LNCAP (cell line): ENCODE data around the gene S100PBP.
A peak's percentile ranks its signal among the peaks of the same experiment; 100 is the strongest.

ENCODE experiments used
- TF ChIP-seq, protein P1 (sequence below): fragments of 450-650 bp; IDR thresholded peaks from 2 replicates; pipeline ENCODE4 v1.5.1; 2017; ENCODE audit warnings: mild to moderate bottlenecking

The S100PBP gene

DNA sequence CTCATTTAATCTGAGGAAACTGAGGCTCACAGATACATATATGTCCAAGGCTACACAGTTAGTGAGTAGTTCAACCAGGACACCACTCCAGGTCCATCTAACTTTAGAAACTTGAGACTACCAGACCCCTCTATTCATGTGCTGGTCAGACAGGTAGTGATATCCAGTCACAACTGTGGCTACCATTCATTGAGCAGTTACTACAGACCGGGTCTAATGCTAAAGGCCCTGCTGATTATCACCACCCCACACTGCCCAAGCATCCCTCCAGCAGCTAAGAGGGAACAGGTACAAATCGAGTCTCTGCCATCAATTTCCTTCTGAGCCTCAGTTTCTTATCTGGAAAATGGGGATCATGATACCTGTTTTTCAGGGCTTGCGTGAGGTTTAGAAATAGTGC, 74.2 kb downstream of the S100PBP start:
- TF ChIP-seq, protein P1, sequence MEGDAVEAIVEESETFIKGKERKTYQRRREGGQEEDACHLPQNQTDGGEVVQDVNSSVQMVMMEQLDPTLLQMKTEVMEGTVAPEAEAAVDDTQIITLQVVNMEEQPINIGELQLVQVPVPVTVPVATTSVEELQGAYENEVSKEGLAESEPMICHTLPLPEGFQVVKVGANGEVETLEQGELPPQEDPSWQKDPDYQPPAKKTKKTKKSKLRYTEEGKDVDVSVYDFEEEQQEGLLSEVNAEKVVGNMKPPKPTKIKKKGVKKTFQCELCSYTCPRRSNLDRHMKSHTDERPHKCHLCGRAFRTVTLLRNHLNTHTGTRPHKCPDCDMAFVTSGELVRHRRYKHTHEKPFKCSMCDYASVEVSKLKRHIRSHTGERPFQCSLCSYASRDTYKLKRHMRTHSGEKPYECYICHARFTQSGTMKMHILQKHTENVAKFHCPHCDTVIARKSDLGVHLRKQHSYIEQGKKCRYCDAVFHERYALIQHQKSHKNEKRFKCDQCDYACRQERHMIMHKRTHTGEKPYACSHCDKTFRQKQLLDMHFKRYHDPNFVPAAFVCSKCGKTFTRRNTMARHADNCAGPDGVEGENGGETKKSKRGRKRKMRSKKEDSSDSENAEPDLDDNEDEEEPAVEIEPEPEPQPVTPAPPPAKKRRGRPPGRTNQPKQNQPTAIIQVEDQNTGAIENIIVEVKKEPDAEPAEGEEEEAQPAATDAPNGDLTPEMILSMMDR: no peak

DNA sequence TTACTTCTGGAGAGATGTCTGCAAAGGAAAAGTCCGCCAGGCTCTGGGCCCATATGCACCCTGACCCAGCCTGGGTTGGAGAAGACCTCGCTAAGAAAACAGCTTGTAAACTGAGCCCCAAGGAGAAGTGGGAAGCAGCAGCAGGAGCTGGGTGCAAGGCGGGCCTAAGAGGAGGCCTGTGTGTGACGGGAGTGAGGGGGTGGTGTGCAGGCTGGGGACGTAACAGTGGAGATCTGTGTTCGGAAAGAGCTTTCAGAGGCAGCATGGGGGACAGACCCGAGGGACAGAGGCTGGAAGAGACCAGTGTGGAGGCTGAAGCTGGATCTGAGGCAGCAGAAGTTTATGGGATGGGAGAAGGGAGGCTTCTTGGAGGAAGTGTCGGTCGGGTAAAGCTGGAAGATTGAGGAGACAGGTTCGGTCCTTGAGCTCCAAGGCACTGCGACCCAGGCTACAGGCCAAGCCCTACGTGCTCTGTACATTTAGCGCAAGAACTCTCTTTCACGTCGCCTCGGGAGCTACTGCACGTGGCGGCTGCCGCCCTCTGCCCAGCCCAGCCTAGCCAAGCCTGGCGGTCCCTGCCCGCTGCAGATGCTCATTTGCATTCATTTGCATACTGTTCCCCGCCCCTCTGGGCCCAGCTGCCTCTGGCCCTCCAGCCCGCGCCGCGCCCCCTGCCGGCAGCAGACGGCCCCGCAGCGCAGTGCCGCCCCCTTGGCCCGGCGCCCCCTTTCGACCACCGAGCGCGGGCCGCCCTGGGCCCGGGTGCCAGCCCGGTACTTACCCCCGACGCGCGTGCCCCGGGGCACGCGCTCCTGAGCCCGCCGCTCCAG, 75.1 kb downstream of the S100PBP start:
- TF ChIP-seq, protein P1: peak; percentile 34; the same call in 1 of the 2 replicates

DNA sequence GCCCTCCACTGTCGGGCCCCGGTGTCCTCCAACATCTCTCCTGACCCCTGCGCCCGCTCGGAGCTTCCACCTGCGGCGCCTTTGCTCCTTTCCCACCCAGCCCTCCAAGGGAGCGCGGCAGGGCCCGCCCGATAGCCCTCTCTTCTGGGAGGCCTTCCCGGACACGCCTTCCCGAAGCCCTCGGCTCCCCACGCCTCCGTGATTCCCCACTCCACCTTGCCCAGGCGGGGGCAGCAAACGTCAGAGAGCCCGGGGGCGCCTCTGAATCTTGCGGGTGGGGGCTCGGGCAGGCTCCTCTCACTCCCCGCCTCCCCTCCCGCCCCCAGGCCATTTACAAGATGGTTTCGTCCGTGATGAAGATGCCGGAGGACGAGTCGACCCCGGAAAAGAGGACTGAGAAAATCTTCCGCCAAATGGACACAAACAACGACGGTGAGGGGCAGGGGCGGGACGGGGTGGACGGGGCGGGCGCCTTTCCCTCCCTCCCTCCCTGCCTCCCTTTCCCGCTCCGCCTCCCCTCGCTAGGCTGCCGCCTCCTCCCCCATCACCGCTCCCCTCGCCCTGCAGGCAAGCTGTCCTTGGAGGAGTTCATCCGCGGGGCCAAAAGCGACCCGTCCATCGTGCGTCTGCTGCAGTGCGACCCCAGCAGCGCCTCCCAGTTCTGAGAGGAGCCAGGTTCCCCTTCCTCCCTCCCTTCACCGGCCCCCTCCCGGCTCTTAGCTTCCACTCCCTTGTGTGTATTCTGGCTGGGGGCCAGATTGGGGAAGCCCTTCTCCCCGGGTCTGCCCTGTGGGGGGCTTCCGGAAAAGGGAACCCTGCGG, 76.0 kb downstream of the S100PBP start:
- TF ChIP-seq, protein P1: 0 out of 2 replicates have a peak, but pooled peaks have one; percentile 8

DNA sequence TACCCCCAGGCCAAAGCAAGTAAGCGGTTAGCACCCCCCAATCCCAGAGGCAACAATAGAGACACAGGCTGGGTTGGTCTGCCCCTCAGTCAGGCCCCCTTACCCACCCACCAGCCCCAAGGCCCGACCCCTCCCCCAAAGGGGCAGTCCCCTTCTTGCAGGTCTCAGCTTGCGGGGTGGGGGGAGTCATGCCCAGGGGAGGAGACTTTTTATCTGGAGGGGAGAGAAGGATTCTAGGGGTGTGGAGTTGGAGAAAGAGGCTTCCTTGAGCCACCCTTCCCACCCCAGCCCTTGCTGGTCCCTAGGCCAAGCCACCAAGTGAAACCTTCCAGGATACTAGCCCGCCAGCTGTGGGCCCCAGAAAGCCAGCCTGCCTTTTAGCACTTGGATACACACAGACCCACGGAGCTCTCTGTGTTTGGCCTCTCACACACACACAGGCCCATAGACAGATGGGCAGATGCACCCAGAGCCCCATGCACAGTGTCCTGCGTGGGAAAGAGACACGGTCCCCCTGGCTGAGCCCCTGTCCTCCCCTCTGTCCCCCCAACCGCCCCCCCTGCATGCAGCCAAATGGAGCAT, 76.7 kb downstream of the S100PBP start:
- TF ChIP-seq, protein P1: no peak

DNA sequence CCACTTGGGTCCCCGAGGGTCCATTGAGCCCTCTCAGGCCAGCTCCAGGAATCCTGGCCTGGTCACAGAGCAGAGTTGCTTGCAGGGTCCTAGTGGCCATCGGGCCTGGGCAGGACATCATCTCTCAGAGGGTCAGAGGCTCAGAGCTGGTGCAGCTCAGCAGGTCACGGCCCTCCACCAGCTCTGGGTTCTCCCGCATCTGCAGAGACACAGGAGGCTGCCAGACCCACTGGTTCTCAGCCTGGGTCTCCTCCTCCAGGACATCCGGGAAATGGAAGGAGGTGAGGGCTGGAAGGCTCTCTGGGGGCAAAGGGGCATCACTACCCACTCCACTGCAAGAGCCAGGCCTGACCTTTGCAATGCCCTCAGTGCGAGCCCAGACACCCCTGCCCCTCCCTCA, 77.2 kb downstream of the S100PBP start:
- TF ChIP-seq, protein P1: no peak

DNA sequence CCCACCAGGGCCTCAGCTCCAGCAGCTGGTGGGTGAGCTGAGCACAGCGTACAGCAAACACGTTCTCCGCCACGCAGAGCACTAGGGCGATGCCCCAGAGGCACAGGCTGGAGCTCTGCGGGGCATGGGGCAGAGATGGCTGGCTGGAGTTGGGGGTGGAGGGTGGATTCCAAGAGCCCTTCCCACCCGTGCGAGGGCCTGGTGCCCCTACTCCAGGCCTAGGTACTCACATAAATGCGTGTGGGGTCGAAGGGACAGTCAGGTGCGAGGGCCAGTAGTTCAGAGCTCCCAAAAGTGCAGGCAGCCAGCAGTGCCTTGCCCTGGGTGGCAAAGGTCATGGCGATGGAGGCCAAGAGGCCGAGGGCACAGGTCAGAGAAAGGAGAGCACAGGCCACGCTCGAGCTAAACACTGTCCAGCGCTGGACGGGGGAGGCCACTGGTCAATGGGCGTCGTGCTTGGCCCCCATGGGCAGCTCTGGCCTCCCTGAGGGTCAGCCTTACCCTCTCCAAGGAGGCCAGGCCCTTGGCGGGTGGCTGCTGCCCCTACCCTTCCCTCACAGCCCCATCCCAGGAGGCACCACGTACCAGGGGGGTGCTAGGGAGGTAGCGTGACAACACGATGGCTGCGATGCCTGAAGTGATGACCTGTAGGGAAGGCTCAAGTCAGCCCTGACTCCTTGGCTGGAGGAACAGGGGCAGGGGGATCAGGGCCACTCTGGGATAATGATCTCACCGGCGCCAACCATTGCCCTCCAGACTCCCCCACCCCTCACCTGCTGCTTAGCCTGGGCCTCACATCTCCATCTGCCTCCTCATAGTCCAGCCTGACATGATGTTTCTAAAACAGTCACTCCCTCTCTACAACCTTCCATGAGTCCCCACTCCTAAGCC, 78.1 kb downstream of the S100PBP start:
- TF ChIP-seq, protein P1: no peak

DNA sequence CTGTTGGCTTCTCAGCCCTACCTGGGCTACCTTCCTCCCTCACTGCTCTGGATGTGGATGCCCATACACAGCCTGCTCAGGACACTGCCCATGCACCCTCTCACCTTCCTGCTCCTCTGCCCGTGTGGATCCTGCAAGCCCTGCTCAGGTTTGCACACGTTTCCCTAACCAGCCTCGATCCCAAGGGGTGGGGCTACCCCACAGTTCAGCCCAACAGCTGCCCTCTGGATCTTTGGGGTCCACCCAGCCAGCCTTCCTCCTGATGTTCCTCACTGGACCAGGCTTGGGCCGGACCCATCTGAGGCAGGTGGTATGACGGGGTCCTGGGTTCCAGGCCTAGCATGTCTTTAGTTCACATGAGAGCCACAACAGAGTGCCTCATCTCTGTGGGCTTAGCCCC, 79.0 kb downstream of the S100PBP start:
- TF ChIP-seq, protein P1: no peak
